K562 (cell line): ENCODE data around the gene RFT1.

Experiments
- EZH2 ChIP-seq: IDR thresholded peaks from 2 replicates; pipeline ENCODE4 v1.6.1; 2012; ENCODE audit warnings: low read depth, mild to moderate bottlenecking, inconsistent platforms, low read length, borderline replicate concordance
- HLTF ChIP-seq: fragments of 450-650 bp; IDR thresholded peaks from 2 replicates; pipeline ENCODE4 v1.6.1; 2016
- PHTF2 ChIP-seq: fragments of 250-450 bp; sonication (Bioruptor Pico); IDR thresholded peaks from 2 replicates; pipeline ENCODE4 v1.5.0; 2021; ENCODE audit warnings: mild to moderate bottlenecking
- POLR2A ChIP-seq: fragments of 450-650 bp; conservative IDR thresholded peaks from 2 replicates; pipeline ENCODE4 v1.6.1; 2016
- TF ChIP-seq, protein P1 (sequence below): sonication (generic); formaldehyde crosslinking; IDR thresholded peaks from 2 replicates; pipeline ENCODE4 v1.8.1; 2023; ENCODE audit warnings: mild to moderate bottlenecking, missing genetic modification reagents
- TF ChIP-seq, protein P2 (sequence below): sonication (generic); formaldehyde crosslinking; IDR thresholded peaks from 2 replicates; pipeline ENCODE4 v1.8.1; 2022; ENCODE audit warnings: missing genetic modification reagents
- TF ChIP-seq, protein P3 (sequence below): fragments of 250-450 bp; sonication (Bioruptor Pico); IDR thresholded peaks from 2 replicates; pipeline ENCODE4 v1.8.0; 2021; ENCODE audit warnings: mild to moderate bottlenecking, moderate library complexity

DNA sequence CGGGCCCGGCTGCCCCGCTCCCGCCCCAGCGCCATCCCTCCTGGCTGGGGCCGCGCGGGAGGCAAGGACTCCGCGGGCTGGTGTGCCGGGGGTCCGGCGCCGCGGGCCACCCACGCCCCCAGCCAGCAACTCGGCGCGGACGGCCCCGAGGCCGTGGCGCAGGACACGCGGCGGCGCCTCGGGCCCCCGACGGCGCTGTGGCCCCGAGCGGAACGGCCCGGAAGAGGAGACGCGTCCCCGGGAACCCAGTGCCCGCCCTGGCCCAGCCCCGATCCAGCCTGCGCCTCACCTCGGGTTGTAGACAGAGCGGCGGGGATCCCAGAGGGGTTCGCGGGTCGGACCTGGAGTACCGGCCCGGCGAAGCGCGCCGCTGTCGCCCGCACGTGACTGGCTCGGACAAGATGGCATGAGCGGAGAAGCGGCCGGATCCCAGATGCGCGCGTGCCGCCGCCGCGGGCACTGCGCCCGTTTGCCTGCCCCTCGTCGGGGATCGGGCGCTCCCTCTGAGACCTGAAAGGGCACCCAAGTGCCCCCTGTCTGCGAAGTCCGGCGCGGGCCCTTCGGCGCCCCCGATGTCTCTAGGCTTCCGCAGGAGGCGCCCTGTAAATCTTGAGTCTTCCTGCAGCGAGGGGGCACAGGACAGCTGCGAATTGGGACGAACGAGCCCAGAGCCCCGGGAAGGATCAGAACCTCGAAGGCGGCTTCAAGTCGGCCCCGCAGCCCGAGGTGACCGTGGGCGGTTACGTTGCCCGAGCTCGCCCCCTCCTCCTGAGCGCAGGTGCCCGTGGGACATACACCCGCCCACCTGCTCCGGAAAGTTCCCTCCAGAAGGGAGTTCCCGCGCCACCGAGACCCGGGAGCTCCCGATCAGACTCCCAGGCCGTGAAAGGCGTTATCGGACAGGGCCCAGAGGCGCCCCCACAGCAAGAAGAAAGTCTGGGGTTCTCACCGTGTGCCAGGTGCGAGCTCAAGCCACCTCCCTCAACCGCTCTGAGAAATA, 83.8 kb downstream of the RFT1 start:
- TF ChIP-seq, protein P1, sequence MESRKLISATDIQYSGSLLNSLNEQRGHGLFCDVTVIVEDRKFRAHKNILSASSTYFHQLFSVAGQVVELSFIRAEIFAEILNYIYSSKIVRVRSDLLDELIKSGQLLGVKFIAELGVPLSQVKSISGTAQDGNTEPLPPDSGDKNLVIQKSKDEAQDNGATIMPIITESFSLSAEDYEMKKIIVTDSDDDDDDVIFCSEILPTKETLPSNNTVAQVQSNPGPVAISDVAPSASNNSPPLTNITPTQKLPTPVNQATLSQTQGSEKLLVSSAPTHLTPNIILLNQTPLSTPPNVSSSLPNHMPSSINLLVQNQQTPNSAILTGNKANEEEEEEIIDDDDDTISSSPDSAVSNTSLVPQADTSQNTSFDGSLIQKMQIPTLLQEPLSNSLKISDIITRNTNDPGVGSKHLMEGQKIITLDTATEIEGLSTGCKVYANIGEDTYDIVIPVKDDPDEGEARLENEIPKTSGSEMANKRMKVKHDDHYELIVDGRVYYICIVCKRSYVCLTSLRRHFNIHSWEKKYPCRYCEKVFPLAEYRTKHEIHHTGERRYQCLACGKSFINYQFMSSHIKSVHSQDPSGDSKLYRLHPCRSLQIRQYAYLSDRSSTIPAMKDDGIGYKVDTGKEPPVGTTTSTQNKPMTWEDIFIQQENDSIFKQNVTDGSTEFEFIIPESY (CRISPR knock-in tag), result peak; percentile 98
- no peak for TF ChIP-seq EZH2
- TF ChIP-seq POLR2A, result no peak
- TF ChIP-seq, protein P2, sequence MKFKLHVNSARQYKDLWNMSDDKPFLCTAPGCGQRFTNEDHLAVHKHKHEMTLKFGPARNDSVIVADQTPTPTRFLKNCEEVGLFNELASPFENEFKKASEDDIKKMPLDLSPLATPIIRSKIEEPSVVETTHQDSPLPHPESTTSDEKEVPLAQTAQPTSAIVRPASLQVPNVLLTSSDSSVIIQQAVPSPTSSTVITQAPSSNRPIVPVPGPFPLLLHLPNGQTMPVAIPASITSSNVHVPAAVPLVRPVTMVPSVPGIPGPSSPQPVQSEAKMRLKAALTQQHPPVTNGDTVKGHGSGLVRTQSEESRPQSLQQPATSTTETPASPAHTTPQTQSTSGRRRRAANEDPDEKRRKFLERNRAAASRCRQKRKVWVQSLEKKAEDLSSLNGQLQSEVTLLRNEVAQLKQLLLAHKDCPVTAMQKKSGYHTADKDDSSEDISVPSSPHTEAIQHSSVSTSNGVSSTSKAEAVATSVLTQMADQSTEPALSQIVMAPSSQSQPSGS (CRISPR knock-in tag), result no peak
- TF ChIP-seq HLTF, result no peak
- TF ChIP-seq, protein P3, sequence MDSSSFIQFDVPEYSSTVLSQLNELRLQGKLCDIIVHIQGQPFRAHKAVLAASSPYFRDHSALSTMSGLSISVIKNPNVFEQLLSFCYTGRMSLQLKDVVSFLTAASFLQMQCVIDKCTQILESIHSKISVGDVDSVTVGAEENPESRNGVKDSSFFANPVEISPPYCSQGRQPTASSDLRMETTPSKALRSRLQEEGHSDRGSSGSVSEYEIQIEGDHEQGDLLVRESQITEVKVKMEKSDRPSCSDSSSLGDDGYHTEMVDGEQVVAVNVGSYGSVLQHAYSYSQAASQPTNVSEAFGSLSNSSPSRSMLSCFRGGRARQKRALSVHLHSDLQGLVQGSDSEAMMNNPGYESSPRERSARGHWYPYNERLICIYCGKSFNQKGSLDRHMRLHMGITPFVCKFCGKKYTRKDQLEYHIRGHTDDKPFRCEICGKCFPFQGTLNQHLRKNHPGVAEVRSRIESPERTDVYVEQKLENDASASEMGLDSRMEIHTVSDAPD (CRISPR knock-in tag), result no peak
- no peak for TF ChIP-seq PHTF2 (CRISPR knock-in tag)
